ENCODE results near the gene NFKBIB. TPM values are rescaled to one million over a fixed set of nuclear protein-coding genes. Genes with fewer than 3 reads are reported as not detected.

Gene NFKBIB
- total and polyA plus RNA-seq, 2 of the 13 experiments (the other 11 are each of a cell fraction or from before 2014, with no cell fraction given), result 8.6 to 14.9 TPM

DNA sequence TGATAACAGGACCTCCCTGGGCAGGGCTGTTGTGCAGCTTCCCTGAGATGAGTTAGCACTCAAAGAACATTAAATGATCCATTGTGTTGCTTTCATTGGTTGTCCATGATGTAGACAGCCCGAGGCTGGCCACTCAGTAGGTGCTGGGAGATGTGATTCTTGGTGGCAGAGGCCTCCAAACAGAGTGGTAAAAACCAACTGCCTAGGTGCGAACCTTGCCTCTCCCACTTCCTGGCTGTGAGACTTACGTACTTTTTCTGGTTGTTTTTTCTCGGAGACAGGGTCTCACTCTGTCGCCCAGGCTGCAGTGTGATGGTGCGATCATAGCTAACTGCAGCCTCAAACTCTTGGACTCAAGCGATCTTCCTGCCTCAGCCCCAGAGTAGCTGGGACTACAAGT is 24.6 kb downstream of the NFKBIB start (continued):
- TF ChIP-seq ERF (CRISPR knock-in tag; IDR thresholded peaks at IDR 0.05) (no peak), ZNF780A (CRISPR knock-in tag; IDR thresholded peaks at IDR 0.05) (no peak), NCOA5 (CRISPR knock-in tag; IDR thresholded peaks at IDR 0.05) (no peak)
- TF ChIP-seq, protein P1, sequence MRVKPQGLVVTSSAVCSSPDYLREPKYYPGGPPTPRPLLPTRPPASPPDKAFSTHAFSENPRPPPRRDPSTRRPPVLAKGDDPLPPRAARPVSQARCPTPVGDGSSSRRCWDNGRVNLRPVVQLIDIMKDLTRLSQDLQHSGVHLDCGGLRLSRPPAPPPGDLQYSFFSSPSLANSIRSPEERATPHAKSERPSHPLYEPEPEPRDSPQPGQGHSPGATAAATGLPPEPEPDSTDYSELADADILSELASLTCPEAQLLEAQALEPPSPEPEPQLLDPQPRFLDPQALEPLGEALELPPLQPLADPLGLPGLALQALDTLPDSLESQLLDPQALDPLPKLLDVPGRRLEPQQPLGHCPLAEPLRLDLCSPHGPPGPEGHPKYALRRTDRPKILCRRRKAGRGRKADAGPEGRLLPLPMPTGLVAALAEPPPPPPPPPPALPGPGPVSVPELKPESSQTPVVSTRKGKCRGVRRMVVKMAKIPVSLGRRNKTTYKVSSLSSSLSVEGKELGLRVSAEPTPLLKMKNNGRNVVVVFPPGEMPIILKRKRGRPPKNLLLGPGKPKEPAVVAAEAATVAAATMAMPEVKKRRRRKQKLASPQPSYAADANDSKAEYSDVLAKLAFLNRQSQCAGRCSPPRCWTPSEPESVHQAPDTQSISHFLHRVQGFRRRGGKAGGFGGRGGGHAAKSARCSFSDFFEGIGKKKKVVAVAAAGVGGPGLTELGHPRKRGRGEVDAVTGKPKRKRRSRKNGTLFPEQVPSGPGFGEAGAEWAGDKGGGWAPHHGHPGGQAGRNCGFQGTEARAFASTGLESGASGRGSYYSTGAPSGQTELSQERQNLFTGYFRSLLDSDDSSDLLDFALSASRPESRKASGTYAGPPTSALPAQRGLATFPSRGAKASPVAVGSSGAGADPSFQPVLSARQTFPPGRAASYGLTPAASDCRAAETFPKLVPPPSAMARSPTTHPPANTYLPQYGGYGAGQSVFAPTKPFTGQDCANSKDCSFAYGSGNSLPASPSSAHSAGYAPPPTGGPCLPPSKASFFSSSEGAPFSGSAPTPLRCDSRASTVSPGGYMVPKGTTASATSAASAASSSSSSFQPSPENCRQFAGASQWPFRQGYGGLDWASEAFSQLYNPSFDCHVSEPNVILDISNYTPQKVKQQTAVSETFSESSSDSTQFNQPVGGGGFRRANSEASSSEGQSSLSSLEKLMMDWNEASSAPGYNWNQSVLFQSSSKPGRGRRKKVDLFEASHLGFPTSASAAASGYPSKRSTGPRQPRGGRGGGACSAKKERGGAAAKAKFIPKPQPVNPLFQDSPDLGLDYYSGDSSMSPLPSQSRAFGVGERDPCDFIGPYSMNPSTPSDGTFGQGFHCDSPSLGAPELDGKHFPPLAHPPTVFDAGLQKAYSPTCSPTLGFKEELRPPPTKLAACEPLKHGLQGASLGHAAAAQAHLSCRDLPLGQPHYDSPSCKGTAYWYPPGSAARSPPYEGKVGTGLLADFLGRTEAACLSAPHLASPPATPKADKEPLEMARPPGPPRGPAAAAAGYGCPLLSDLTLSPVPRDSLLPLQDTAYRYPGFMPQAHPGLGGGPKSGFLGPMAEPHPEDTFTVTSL (CRISPR knock-in tag; IDR thresholded peaks at IDR 0.05; ENCODE audit: borderline replicate concordance), result no peak

DNA sequence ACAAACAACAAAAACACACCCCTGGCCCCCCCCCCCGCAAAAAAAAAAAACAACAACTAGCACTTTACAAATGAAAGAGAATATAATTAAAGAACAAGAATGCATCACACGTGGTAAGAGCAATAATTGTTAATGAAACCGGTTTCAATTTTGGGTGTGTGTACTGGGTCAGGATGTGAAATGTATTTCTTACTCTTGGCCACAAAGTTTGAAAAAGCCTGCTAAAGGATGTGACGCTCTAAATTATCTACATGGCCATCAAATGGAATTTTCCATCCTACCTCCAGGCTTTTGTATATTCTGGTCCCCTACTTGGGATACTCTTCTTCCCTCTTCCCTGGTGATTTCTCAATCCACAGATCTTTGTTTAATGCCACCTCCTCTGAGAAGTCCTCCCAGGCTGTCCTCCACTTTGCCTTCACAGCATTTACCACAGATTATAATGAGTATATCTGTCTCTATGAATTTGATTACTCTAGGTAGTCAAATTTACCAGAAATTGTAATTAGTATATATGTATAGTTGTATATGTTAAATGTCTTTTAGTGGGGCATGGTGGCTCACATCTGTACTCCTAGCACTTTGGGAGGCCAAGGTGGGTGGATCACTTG is 28.7 kb downstream of the NFKBIB start:
- Histone ChIP-seq H3K79me2 (ENCODE audit: insufficient read depth, low read length) (peaks cover 31% of the 10 kb centered on the region), H3K9ac (ENCODE audit: insufficient read depth, low read depth, low read length) (no peak overlapping the region), H3K4me2 (ENCODE audit: low read depth, low read length) (no peak overlapping the region), H3K4me3 (replicated peaks in 1 of 3; ENCODE audit: insufficient read depth in 1 of 3, low read depth in 2 of 3, low read length in 3 of 3) (no peak overlapping the region), H3K36me3 (replicated peaks in 1 of 2; ENCODE audit: control insufficient read depth in 1 of 2, insufficient read depth in 2 of 2, low read length in 2 of 2) (peaks cover 14 to 24% of the 10 kb centered on the region in 2 experiments), H3K27ac (ENCODE audit: extremely low read length, insufficient read depth, low read length) (no peak overlapping the region), H2AFZ (ENCODE audit: low read length) (no peak overlapping the region), H3K27me3 (ENCODE audit: control insufficient read depth in 1 of 2, insufficient read depth in 2 of 2, low read length in 2 of 2) (no peaks in the 10 kb centered on the region), H3K9me3 (ENCODE audit: low read length) (no peaks in the 10 kb centered on the region), H4K20me1 (ENCODE audit: insufficient read depth, low read length) (no peaks in the 10 kb centered on the region; the same call in 1 of the 2 replicates), H3K4me1 (ENCODE audit: insufficient read depth, low read length) (peaks cover 34% of the 10 kb centered on the region)
- ChIA-PET POLR2A (no interaction called here), CTCF (ENCODE audit: low intra/inter-chr PET ratio, low total read pairs) (no interaction called here)
- no peak for TF ChIP-seq ZNF614 (CRISPR knock-in tag; IDR thresholded peaks at IDR 0.05; ENCODE audit: borderline replicate concordance)
- peak; percentile 9 for TF ChIP-seq ZFP36 (IDR thresholded peaks at IDR 0.05; ENCODE audit: borderline replicate concordance, low read depth, low read length, partially characterized antibody)
- no peak for TF ChIP-seq SMARCC2 (IDR thresholded peaks at IDR 0.05)
- TF ChIP-seq NBN (conservative IDR thresholded peaks at IDR 0.05), result no peak
- no peak for TF ChIP-seq IKZF1 (IDR thresholded peaks at IDR 0.05)
- no peak for TF ChIP-seq TRIM24 (CRISPR knock-in tag; IDR thresholded peaks at IDR 0.05)
- TF ChIP-seq ZNF431 (CRISPR knock-in tag; IDR thresholded peaks at IDR 0.05; ENCODE audit: borderline replicate concordance, low read depth), result no peak
- intact Hi-C loops (cut with micrococcal nuclease; ENCODE audit: unreplicated experiment) (no loop called here), in situ Hi-C loops (cut with HindIII; ENCODE audit: extremely low pct_ligation_motif_present, low pct_unique_long_range_greater_than_20kb) (no loop called here)
- no TSS peak for BruUV-seq (replicated peaks)
- WGBS (ENCODE audit: low lambda C conversion rate), result 93% methylated on average over 4 of the region's 4 CpGs
- DNase-seq (ENCODE audit: low spot score) (no peak), ATAC-seq (no peak), FAIRE-seq (no peak)
